Esophagus muscularis mucosa (tissue), 4 donors: ENCODE measurements around the gene VILL. TPM values are rescaled to one million over a fixed set of nuclear protein-coding genes. Genes with fewer than 3 reads are reported as not detected.
A peak's percentile ranks its signal among the peaks of the same experiment; 100 is the strongest.

Experiments
- DNase-seq: peaks from one replicate; pipeline ENCODE4 v3.0.0-alpha.2; 2017; ENCODE audit errors: extremely low spot score
- H3K27ac ChIP-seq, 4 donors: fragments of 200-600 bp; sonication (generic); replicated peaks in 1 of 4; 1 replicate in 3 of 4; 2 replicates in 1 of 4; pipeline ENCODE4 v1.5.1; 2016 to 2019; ENCODE audit warnings: mild to moderate bottlenecking in 1 of 4
- H3K27me3 ChIP-seq, 4 donors: fragments of 200-600 bp; sonication (generic); one replicate each; pipeline versions ENCODE4 v1.5.1 to v1.6.0; 2016 to 2019
- H3K36me3 ChIP-seq, 4 donors: fragments of 200-600 bp; sonication (generic); one replicate each; pipeline ENCODE4 v1.5.1; 2016 to 2019
- H3K4me1 ChIP-seq, 4 donors: fragments of 200-600 bp; sonication (generic); one replicate each; pipeline ENCODE4 v1.5.1; 2016 to 2019
- H3K4me3 ChIP-seq, 4 donors: fragments of 200-600 bp; sonication (generic); 1 replicate in 2 of 4; 2 replicates in 2 of 4; pipeline ENCODE4 v1.5.1; 2016 to 2019; ENCODE audit warnings: mild to moderate bottlenecking in 4 of 4, moderate library complexity in 1 of 4
- H3K9me3 ChIP-seq, 4 donors: fragments of 200-600 bp; sonication (generic); 1 replicate in 3 of 4; 2 replicates in 1 of 4; pipeline ENCODE4 v1.5.1; 2016 to 2019
- CTCF ChIP-seq, 3 experiments: fragments of 200-600 bp in 2 of 3; fragments of 450-650 bp in 1 of 3; sonication (generic) in 2 of 3; IDR thresholded peaks; one replicate each; pipeline ENCODE4 v1.5.1; 2017 to 2019; ENCODE audit warnings: antibody characterized with exemption in 3 of 3, mild to moderate bottlenecking in 2 of 3, moderate library complexity in 1 of 3
- EP300 ChIP-seq: sonication (generic); formaldehyde crosslinking; IDR thresholded peaks from one replicate; pipeline ENCODE4 v1.6.1; 2017; ENCODE audit warnings: antibody characterized with exemption
- POLR2A ChIP-seq: fragments of 450-650 bp; IDR thresholded peaks from one replicate; pipeline ENCODE4 v1.6.1; 2017; ENCODE audit warnings: antibody characterized with exemption, moderate library complexity, mild to moderate bottlenecking, low read depth
- POLR2AphosphoS5 ChIP-seq, 2 donors: sonication (generic); formaldehyde crosslinking; IDR thresholded peaks; one replicate each; pipeline ENCODE4 v1.6.1; 2017; ENCODE audit warnings: antibody characterized with exemption in 2 of 2
- WGBS: methylation state at CpG from one replicate; pipeline ENCODE4 v1.1.5; 2018; 5-methylcytosine and 5-hydroxymethylcytosine counted together
- intact Hi-C: fragments of 100-400 bp; cut with DNase I; formaldehyde crosslinking; loops from one replicate; pipeline ENCODE4 v1.15.1; 2023
- total RNA-seq, 4 donors: library from RNA; depleted of rRNA; stranded (reverse); fragments of >200 nt; gene quantifications; one replicate each; pipeline versions ENCODE4 v1.1.0 to v1.2.1, GENCODE V29; 2016

VILL gene
- total RNA-seq, 4 donors from 2014 or later = 3.2 to 5.1 (median 4.4) TPM

GRCh38 chr3:37949866-37950265, 40.7 kb upstream of the VILL start:
- Histone ChIP-seq H3K36me3 (peaks cover 0 to 12% (median 3%) of the 10 kb centered on the region in 4 donors), H3K27me3 (no peaks in the 10 kb centered on the region), H3K27ac (no peak overlapping the region), H3K4me3 (no peak overlapping the region), H3K4me1 (peaks cover 22 to 56% (median 39%) of the 10 kb centered on the region in 4 donors), H3K9me3 (no peaks in the 10 kb centered on the region)
- no peak for TF ChIP-seq POLR2AphosphoS5 (IDR thresholded peaks at IDR 0.05)
- no peak for TF ChIP-seq CTCF (IDR thresholded peaks at IDR 0.05)
- TF ChIP-seq POLR2A = no peak
- no peak for TF ChIP-seq EP300
- 73% methylated on average over 6 of the region's 6 CpGs for WGBS
- peak; percentile 62 for DNase-seq
- intact Hi-C loops = no loop called here

- H3K4me3 ChIP-seq = no peak overlapping the region
- TF ChIP-seq CTCF (IDR thresholded peaks at IDR 0.05) (no peak), POLR2AphosphoS5 (IDR thresholded peaks at IDR 0.05) (no peak), EP300 (no peak), POLR2A (no peak)
- H3K4me1 ChIP-seq = peaks cover 19 to 57% (median 38%) of the 10 kb centered on the region in 4 donors
- 97% methylated on average over 1 of the region's 1 CpG for WGBS
- DNase-seq = no peak
- no peak overlapping the region for H3K27ac ChIP-seq
- H3K9me3 ChIP-seq = no peaks in the 10 kb centered on the region
- H3K27me3 ChIP-seq = no peaks in the 10 kb centered on the region
- intact Hi-C loops = no loop called here
- H3K36me3 ChIP-seq = peaks cover 0 to 14% (median 5%) of the 10 kb centered on the region in 4 donors
These were observed 38.0 kb upstream of the VILL start for GRCh38 chr3:37952564-37952963.

- peaks cover 0 to 11% (median 5%) of the 10 kb centered on the region in 4 donors for H3K36me3 ChIP-seq
- no peak overlapping the region for H3K4me3 ChIP-seq
- H3K27ac ChIP-seq = peak overlapping the region in 1 of 4 donors; percentile 49
- DNase-seq = peak; percentile 17
- no peak for TF ChIP-seq CTCF (IDR thresholded peaks at IDR 0.05)
- no peak for TF ChIP-seq POLR2AphosphoS5 (IDR thresholded peaks at IDR 0.05)
- no peak for TF ChIP-seq EP300
- no peak for TF ChIP-seq POLR2A
- peaks cover 21 to 62% (median 42%) of the 10 kb centered on the region in 4 donors for H3K4me1 ChIP-seq
- 96% methylated on average over 2 of the region's 2 CpGs for WGBS
- intact Hi-C loops = no loop called here
- H3K9me3 ChIP-seq = no peaks in the 10 kb centered on the region
- H3K27me3 ChIP-seq = no peaks in the 10 kb centered on the region
These were observed 37.4 kb upstream of the VILL start for GRCh38 chr3:37953226-37953625.

- intact Hi-C loops = no loop called here
- H3K4me1 ChIP-seq = peaks cover 21 to 62% (median 42%) of the 10 kb centered on the region in 4 donors
- no peaks in the 10 kb centered on the region for H3K27me3 ChIP-seq
- peak overlapping the region in 3 of 4 donors; percentile 16 to 49 (median 23) for H3K27ac ChIP-seq
- WGBS = 42% methylated on average over 5 of the region's 5 CpGs
- no peaks in the 10 kb centered on the region for H3K9me3 ChIP-seq
- TF ChIP-seq CTCF (IDR thresholded peaks at IDR 0.05) (no peak), EP300 (no peak), POLR2A (no peak), POLR2AphosphoS5 (IDR thresholded peaks at IDR 0.05) (no peak)
- peaks cover 0 to 14% (median 4%) of the 10 kb centered on the region in 4 donors for H3K36me3 ChIP-seq
- peak; percentile 60 for DNase-seq
- H3K4me3 ChIP-seq = no peak overlapping the region
These were observed 36.7 kb upstream of the VILL start for GRCh38 chr3:37953707-37954394.
